K562 (cell line): ENCODE measurements around the gene NOXRED1. TPM values are rescaled to one million over a fixed set of nuclear protein-coding genes. Genes with fewer than 3 reads are reported as not detected.

Experiments
- ATAC-seq: fragments of 200-7000 bp; cut with Tn5 transposase; 3 replicates; pipeline ENCODE4 v1.9.1; 2020; ENCODE audit warnings: moderate library complexity
- BruUV-seq: library from RNA; stranded (reverse); fragments of 400-500 nt; replicated peaks from 2 replicates; lab custom pipeline; 2021; lab: Mats Ljungman, UMichigan
- CTCF ChIA-PET: fragments of 300-600 bp; formaldehyde crosslinking; extraction: SDS; loops from one replicate; lab custom pipeline; 2021; ENCODE audit warnings: low intra/inter-chr PET ratio; lab: Yijun Ruan, JAX
- POLR2A ChIA-PET: fragments of 300-600, 350-650 bp; sonication (Branson Sonifier 250); formaldehyde crosslinking; extraction: SDS; loops from one replicate; lab custom pipeline; 2021; ENCODE audit warnings: antibody characterized with exemption, inconsistent platforms; lab: Yijun Ruan, JAX
- DNase-seq, 4 experiments: peaks; one replicate each; pipeline versions ENCODE4 v3.0.0 to v3.0.0-alpha.2; 2011 to 2018; ENCODE audit warnings: low spot score in 3 of 4, mixed read lengths in 3 of 4; ENCODE audit errors: extremely low read depth in 1 of 4
- FAIRE-seq: peaks from 2 replicates; lab custom pipeline; 2011; peaks lifted over from hg19 to GRCh38; lab: Jason Lieb, UNC
- H2AFZ ChIP-seq: 2 replicates; pipeline ENCODE4 v1.6.0; 2011; ENCODE audit warnings: low read depth, low read length, control low read depth, inconsistent platforms
- H3K27ac ChIP-seq: fragments of 200-600 bp; 3 replicates; pipeline ENCODE4 v1.8.0; 2011; ENCODE audit warnings: low read depth, mild to moderate bottlenecking, control low read depth, inconsistent platforms, low read length, moderate library complexity, mixed read lengths; ENCODE audit errors: extremely low read depth
- H3K27me3 ChIP-seq, 2 experiments: fragments of 300-600 bp in 1 of 2; 2 replicates in 1 of 2; 3 replicates in 1 of 2; pipeline versions ENCODE4 v1.6.0 to v1.8.0; 2011; ENCODE audit warnings: inconsistent platforms in 2 of 2, low read length in 2 of 2, mild to moderate bottlenecking in 1 of 2, mixed read lengths in 1 of 2, moderate library complexity in 1 of 2; ENCODE audit not compliant: control insufficient read depth in 2 of 2, insufficient read depth in 2 of 2
- H3K36me3 ChIP-seq: fragments of 300-600 bp; 3 replicates; pipeline ENCODE4 v1.8.0; 2011; ENCODE audit warnings: mild to moderate bottlenecking, low read length, inconsistent platforms; ENCODE audit not compliant: control insufficient read depth, insufficient read depth
- H3K4me1 ChIP-seq, 2 experiments: fragments of 200-600 bp in 1 of 2; replicated peaks in 1 of 2; 2 replicates in 1 of 2; 3 replicates in 1 of 2; pipeline versions ENCODE4 v1.5.1 to v1.8.0; 2011; ENCODE audit warnings: inconsistent platforms in 2 of 2, low read length in 2 of 2, mild to moderate bottlenecking in 1 of 2, mixed read lengths in 1 of 2, moderate library complexity in 1 of 2; ENCODE audit not compliant: control insufficient read depth in 2 of 2, insufficient read depth in 2 of 2
- H3K4me2 ChIP-seq: 2 replicates; pipeline ENCODE4 v1.6.1; 2011; ENCODE audit warnings: low read length, control low read depth, inconsistent platforms, mixed read lengths; ENCODE audit not compliant: insufficient read depth
- H3K4me3 ChIP-seq: fragments of 200-600 bp; sonication (generic), shearing (Covaris generic); 2 replicates; pipeline ENCODE4 v1.5.1; 2016; ENCODE audit warnings: control low read depth, inconsistent platforms
- H3K79me2 ChIP-seq: fragments of 200-600 bp; 3 replicates; pipeline ENCODE4 v1.8.0; 2011; ENCODE audit warnings: low read length, inconsistent platforms; ENCODE audit not compliant: control insufficient read depth, insufficient read depth
- H3K9ac ChIP-seq, 2 experiments: 2 replicates each; pipeline versions ENCODE4 v1.6.0 to v1.6.1; 2011; ENCODE audit warnings: low read depth in 2 of 2, low read length in 2 of 2, control low read depth in 1 of 2, inconsistent platforms in 1 of 2, mild to moderate bottlenecking in 1 of 2, mixed read lengths in 1 of 2; ENCODE audit not compliant: insufficient read depth in 1 of 2
- H3K9me1 ChIP-seq: one replicate; pipeline ENCODE4 v1.6.0; 2011; ENCODE audit warnings: inconsistent platforms, mild to moderate bottlenecking, low read length, moderate library complexity; ENCODE audit not compliant: control insufficient read depth, insufficient read depth
- H3K9me3 ChIP-seq: replicated peaks from 2 replicates; pipeline ENCODE4 v1.5.1; 2011; ENCODE audit warnings: low read depth, low read length, inconsistent platforms; ENCODE audit not compliant: control insufficient read depth, insufficient read depth
- H4K20me1 ChIP-seq: replicated peaks from 2 replicates; pipeline ENCODE4 v1.6.1; 2011; ENCODE audit warnings: low read length, inconsistent platforms, mixed read lengths; ENCODE audit not compliant: control insufficient read depth, insufficient read depth
- KDM4B ChIP-seq, 2 experiments: fragments of 450-650 bp in 1 of 2; sonication (generic) in 1 of 2; IDR thresholded peaks; 2 replicates each; pipeline ENCODE4 v1.6.1; 2016 to 2017; ENCODE audit warnings: borderline replicate concordance in 2 of 2, antibody characterized with exemption in 1 of 2, low read depth in 1 of 2, mild to moderate bottlenecking in 1 of 2
- MECOM ChIP-seq: fragments of 250-450 bp; sonication (Bioruptor Pico); IDR thresholded peaks from 2 replicates; pipeline ENCODE4 v1.8.0; 2022; ENCODE audit warnings: inconsistent platforms
- NR2C1 ChIP-seq, 2 experiments: fragments of 450-650 bp; IDR thresholded peaks; 2 replicates each; pipeline ENCODE4 v1.6.1; 2017; ENCODE audit warnings: mild to moderate bottlenecking in 2 of 2, antibody characterized with exemption in 1 of 2, inconsistent platforms in 1 of 2, missing compliant biosample characterization in 1 of 2, missing genetic modification characterization in 1 of 2
- RBM25 ChIP-seq: fragments of 200-400 bp; formaldehyde crosslinking; IDR thresholded peaks from 2 replicates; pipeline ENCODE4 v1.6.1; 2018; ENCODE audit warnings: low read length, low read depth, moderate library complexity; ENCODE audit not compliant: severe bottlenecking
- RFX1 ChIP-seq: fragments of 450-650 bp; IDR thresholded peaks from 2 replicates; pipeline ENCODE4 v1.6.1; 2016; ENCODE audit warnings: mild to moderate bottlenecking, moderate library complexity
- SMAD2 ChIP-seq: fragments of 150-350 bp; IDR thresholded peaks from 2 replicates; pipeline ENCODE4 v1.6.1; 2014; ENCODE audit warnings: low read depth, mild to moderate bottlenecking, low read length
- SNIP1 ChIP-seq: fragments of 450-650 bp; IDR thresholded peaks from 2 replicates; pipeline ENCODE4 v1.7.1; 2017; ENCODE audit warnings: low read depth, mild to moderate bottlenecking
- ZNF561 ChIP-seq: fragments of 450-650 bp; formaldehyde crosslinking; conservative IDR thresholded peaks from 2 replicates; pipeline ENCODE4 v1.4.0; 2020; ENCODE audit warnings: mild to moderate bottlenecking, moderate library complexity
- WGBS: fragments of 100-300 bp; shearing (Covaris generic); methylation state at CpG from one replicate; pipeline ENCODE4 v1.1.6; 2016; ENCODE audit warnings: low coverage, mixed read lengths; ENCODE audit not compliant: insufficient coverage; ENCODE audit errors: missing lambda C conversion rate; 5-methylcytosine and 5-hydroxymethylcytosine counted together
- in situ Hi-C: fragments of 300-500 bp; cut with MboI; formaldehyde crosslinking; loops from 4 replicates; pipeline ENCODE4 v1.15.0; 2018; ENCODE audit warnings: inconsistent platforms, mixed read lengths
- intact Hi-C: fragments of 100-400 bp; cut with micrococcal nuclease; formaldehyde crosslinking; loops from 2 replicates; pipeline ENCODE4 v1.14.2; 2022
- polyA plus RNA-seq, 8 experiments: library from polyadenylated mRNA; depleted of rRNA in 4 of 8; stranded (reverse) in 5 of 8; unstranded in 3 of 8; fragments of >200 nt; fragmentation: Nextera tagmentation in 2 of 8; fragmentation: Illumina TruSeq in 1 of 8; extraction: Ambion mirVana in 2 of 8; extraction: Trizol in 1 of 8; gene quantifications; 2 replicates each; pipeline versions ENCODE4 v1.2.1 to v1.2.3, GENCODE V29; 2011 to 2014; ENCODE audit warnings: inconsistent platforms in 1 of 8, missing spikeins in 1 of 8
- total RNA-seq, 7 experiments: library from RNA; depleted of rRNA in 6 of 7; stranded (reverse); fragments of >200 nt in 6 of 7; fragmentation: Illumina TruSeq in 2 of 7; extraction: Trizol in 2 of 7; gene quantifications; 2 replicates each; pipeline versions ENCODE4 v1.2.1 to v1.2.3, GENCODE V29; 2011 to 2021; ENCODE audit warnings: low replicate concordance in 1 of 7

NOXRED1 gene
- total and polyA plus RNA-seq, 9 of the 15 experiments (the other 6 are each of a cell fraction or from before 2014, with no cell fraction given): 0.15 to 0.85 (median 0.30) TPM

GRCh38 chr14:77359626-77360025, 63.7 kb downstream of the NOXRED1 start:
- no peak overlapping the region for H2AFZ ChIP-seq
- intact Hi-C loops (no loop called here), in situ Hi-C loops (no loop called here)
- H3K9me1 ChIP-seq: no peaks in the 10 kb centered on the region
- no peaks in the 10 kb centered on the region; the same call in 2 of the 3 replicates for H3K79me2 ChIP-seq
- H3K4me1 ChIP-seq: no peaks in the 10 kb centered on the region; a peak in 1 of 5 replicates
- no peak overlapping the region for H3K27ac ChIP-seq
- ChIA-PET POLR2A (no interaction called here), CTCF (no interaction called here)
- no peaks in the 10 kb centered on the region for H3K27me3 ChIP-seq
- H3K36me3 ChIP-seq: no peaks in the 10 kb centered on the region
- FAIRE-seq (no peak), ATAC-seq (no peak), DNase-seq (no peak)
- no peak for TF ChIP-seq SMAD2
- WGBS: 44% methylated on average over 1 of the region's 1 CpG
- H3K9me3 ChIP-seq: no peaks in the 10 kb centered on the region
- no peak overlapping the region for H3K4me3 ChIP-seq
- BruUV-seq: no TSS peak
- no peak overlapping the region for H3K4me2 ChIP-seq
- H4K20me1 ChIP-seq: no peaks in the 10 kb centered on the region
- H3K9ac ChIP-seq: no peak overlapping the region

GRCh38 chr14:77356899-77357298, 66.4 kb downstream of the NOXRED1 start:
- no peaks in the 10 kb centered on the region; the same call in 2 of the 3 replicates for H3K79me2 ChIP-seq
- no peak for TF ChIP-seq MECOM (CRISPR knock-in tag)
- no peak for TF ChIP-seq SNIP1
- no peak for TF ChIP-seq ZNF561
- TF ChIP-seq RBM25: no peak
- TF ChIP-seq NR2C1 (IDR thresholded peaks at IDR 0.05): no peak
- no peak for TF ChIP-seq NR2C1 (tag; IDR thresholded peaks at IDR 0.05)
- TF ChIP-seq RFX1: peak; percentile 57; the same call in 1 of the 2 replicates
- TF ChIP-seq KDM4B (IDR thresholded peaks at IDR 0.05; ENCODE audit: borderline replicate concordance in 2 of 2, low read depth in 1 of 2): no peak
- TF ChIP-seq, all 486 proteins: peak for 1
- BruUV-seq: no TSS peak
- H4K20me1 ChIP-seq: no peaks in the 10 kb centered on the region
- no peaks in the 10 kb centered on the region for H3K9me3 ChIP-seq
- no peaks in the 10 kb centered on the region; a peak in 1 of 5 replicates for H3K4me1 ChIP-seq
- no peak overlapping the region for H3K4me2 ChIP-seq
- no peak overlapping the region for H3K9ac ChIP-seq
- H3K36me3 ChIP-seq: no peaks in the 10 kb centered on the region
- no peak overlapping the region for H3K27ac ChIP-seq
- FAIRE-seq (no peak), ATAC-seq (no peak), DNase-seq (no peak)
- H3K27me3 ChIP-seq: no peaks in the 10 kb centered on the region
- POLR2A ChIA-PET: no interaction called here
- H3K9me1 ChIP-seq: no peaks in the 10 kb centered on the region
- 74% methylated on average over 4 of the region's 4 CpGs for WGBS
- CTCF ChIA-PET: no interaction called here
- H2AFZ ChIP-seq: no peak overlapping the region
- no peak overlapping the region for H3K4me3 ChIP-seq
- in situ Hi-C loops: no loop called here
- intact Hi-C loops: no loop called here
